Measurements from ENCODE around the gene SLC7A9. TPM values are rescaled to one million over a fixed set of nuclear protein-coding genes. Genes with fewer than 3 reads are reported as not detected.
A peak's percentile ranks its signal among the peaks of the same experiment; 100 is the strongest.

SLC7A9 gene
- polyA plus RNA-seq, 2 of the 4 experiments (the other 2 are of a cell fraction): 0.50 to 0.62 TPM

GRCh38 chr19:32814624-32815023, 54.9 kb downstream of the SLC7A9 start:
- no peaks in the 10 kb centered on the region for H3K9me3 ChIP-seq
- TF ChIP-seq SMC3 (IDR thresholded peaks at IDR 0.05) (no peak), CHD2 (IDR thresholded peaks at IDR 0.05; ENCODE audit: low read length, partially characterized antibody) (no peak), EP300 (IDR thresholded peaks at IDR 0.05) (no peak)
- FAIRE-seq: no peak
- no peaks in the 10 kb centered on the region for H3K4me1 ChIP-seq
- no peak overlapping the region for H3K4me2 ChIP-seq
- ChIA-PET CTCF (no interaction called here), POLR2A (no interaction called here)
- no peak for DNase-seq (ENCODE audit: low read depth in 1 of 2, low spot score in 1 of 2)
- 83% methylated on average over 6 of the region's 6 CpGs for WGBS (ENCODE audit: missing lambda C conversion rate)
- H3K4me3 ChIP-seq: no peak overlapping the region
- ATAC-seq: no peak
- H3K27ac ChIP-seq: no peak overlapping the region

DNA sequence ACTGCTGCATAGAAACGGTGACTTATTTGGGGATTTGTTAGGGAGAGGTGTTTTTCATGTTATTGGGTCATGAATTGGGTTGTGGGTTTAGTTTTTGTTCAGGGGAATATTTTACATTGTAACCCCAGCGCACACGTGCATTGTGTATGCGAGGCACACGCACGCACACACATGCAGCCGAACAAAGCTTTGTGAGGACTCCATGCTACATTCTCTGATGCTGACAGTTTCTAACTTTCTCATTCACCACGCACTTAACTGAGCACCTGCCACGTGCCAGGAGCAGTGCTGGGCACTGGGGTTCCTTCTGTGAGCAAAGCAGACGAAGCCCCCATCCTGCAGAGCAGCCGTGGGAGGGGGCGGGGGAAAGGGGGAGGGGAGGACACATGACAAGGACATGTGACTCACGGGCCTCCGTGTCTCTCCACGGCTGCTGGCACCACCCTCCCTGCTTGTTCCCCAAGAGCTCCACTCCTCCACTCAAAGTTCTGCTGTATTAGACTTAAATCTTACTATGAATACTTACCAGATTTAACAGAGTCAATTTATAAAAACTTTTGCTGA, 55.6 kb downstream of the SLC7A9 start:
- no peaks in the 10 kb centered on the region for H3K4me1 ChIP-seq
- H3K4me2 ChIP-seq: peak overlapping the region; percentile 43
- FAIRE-seq: peak; percentile 63
- TF ChIP-seq PBX3 (IDR thresholded peaks at IDR 0.05): no peak
- peak; percentile 46 for TF ChIP-seq USF2 (IDR thresholded peaks at IDR 0.05)
- no peak overlapping the region for H3K27ac ChIP-seq
- H3K9me3 ChIP-seq: no peaks in the 10 kb centered on the region
- 48% methylated on average over 15 of the region's 15 CpGs for WGBS (ENCODE audit: missing lambda C conversion rate)
- DNase-seq (ENCODE audit: low read depth in 1 of 2, low spot score in 1 of 2): no peak
- CTCF ChIA-PET: interaction anchor here (0.6 kb wide), 1 partner anchor 22 kb away, joined by 3 read pairs; no protein-coding TSS in a partner anchor
- no peak for ATAC-seq
- POLR2A ChIA-PET: no interaction called here
- H3K4me3 ChIP-seq: no peak overlapping the region

DNA sequence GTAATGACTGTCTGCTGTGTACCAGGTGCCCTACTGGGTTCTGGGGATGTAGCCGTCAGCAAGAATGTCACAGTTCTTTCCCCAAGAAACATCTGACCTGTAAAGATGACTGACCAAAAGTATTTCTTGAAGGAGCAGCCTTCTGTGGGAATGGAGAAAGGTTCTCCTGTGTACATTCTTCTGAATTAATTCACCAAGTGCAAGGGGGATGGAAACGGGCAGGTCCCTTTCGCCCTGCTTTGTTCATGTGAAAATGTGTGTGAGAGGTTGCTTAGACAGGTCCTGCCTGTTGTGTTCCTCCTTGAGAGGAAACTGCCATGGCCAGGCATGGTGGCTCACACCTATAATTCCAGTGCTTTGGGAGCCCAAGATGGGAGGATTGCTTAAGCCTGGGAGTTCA, 57.0 kb downstream of the SLC7A9 start:
- no peaks in the 10 kb centered on the region for H3K4me1 ChIP-seq
- H3K4me2 ChIP-seq: no peak overlapping the region
- ATAC-seq (no peak), DNase-seq (ENCODE audit: low read depth in 1 of 2, low spot score in 1 of 2) (no peak), FAIRE-seq (no peak)
- no peak overlapping the region for H3K27ac ChIP-seq
- TF ChIP-seq ATOH8 (CRISPR knock-in tag; IDR thresholded peaks at IDR 0.05; ENCODE audit: low read depth) (no peak), SREBF2 (IDR thresholded peaks at IDR 0.05) (no peak), FOXS1 (CRISPR knock-in tag; IDR thresholded peaks at IDR 0.05) (no peak)
- TF ChIP-seq, protein P1, sequence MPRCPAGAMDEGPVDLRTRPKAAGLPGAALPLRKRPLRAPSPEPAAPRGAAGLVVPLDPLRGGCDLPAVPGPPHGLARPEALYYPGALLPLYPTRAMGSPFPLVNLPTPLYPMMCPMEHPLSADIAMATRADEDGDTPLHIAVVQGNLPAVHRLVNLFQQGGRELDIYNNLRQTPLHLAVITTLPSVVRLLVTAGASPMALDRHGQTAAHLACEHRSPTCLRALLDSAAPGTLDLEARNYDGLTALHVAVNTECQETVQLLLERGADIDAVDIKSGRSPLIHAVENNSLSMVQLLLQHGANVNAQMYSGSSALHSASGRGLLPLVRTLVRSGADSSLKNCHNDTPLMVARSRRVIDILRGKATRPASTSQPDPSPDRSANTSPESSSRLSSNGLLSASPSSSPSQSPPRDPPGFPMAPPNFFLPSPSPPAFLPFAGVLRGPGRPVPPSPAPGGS (IDR thresholded peaks at IDR 0.05): no peak
- ChIA-PET POLR2A (no interaction called here), CTCF (no interaction called here)
- H3K9me3 ChIP-seq: no peaks in the 10 kb centered on the region
- no peak overlapping the region for H3K4me3 ChIP-seq
- 62% methylated on average over 3 of the region's 3 CpGs for WGBS (ENCODE audit: missing lambda C conversion rate)

GRCh38 chr19:32812036-32812435, 57.5 kb downstream of the SLC7A9 start:
- TF ChIP-seq JUN (IDR thresholded peaks at IDR 0.05): no peak
- TF ChIP-seq RAD21 (conservative IDR thresholded peaks at IDR 0.05 in 1 of 2, IDR thresholded peaks at IDR 0.05 in 1 of 2): no peak
- TF ChIP-seq FOSL2 (IDR thresholded peaks at IDR 0.05): no peak
- TF ChIP-seq FOSL2 (CRISPR knock-in tag; IDR thresholded peaks at IDR 0.05): no peak
- TF ChIP-seq HMGXB4 (CRISPR knock-in tag; IDR thresholded peaks at IDR 0.05; ENCODE audit: borderline replicate concordance): no peak
- TF ChIP-seq ZC3H11A (IDR thresholded peaks at IDR 0.05): no peak
- no peak for TF ChIP-seq ZSCAN20 (CRISPR knock-in tag; IDR thresholded peaks at IDR 0.05)
- no peak for TF ChIP-seq KDM5A (IDR thresholded peaks at IDR 0.05)
- TF ChIP-seq HOXB5 (CRISPR knock-in tag; IDR thresholded peaks at IDR 0.05): no peak
- TF ChIP-seq PHF8 (IDR thresholded peaks at IDR 0.05; ENCODE audit: borderline replicate concordance, low read depth): no peak
- TF ChIP-seq GATA3 (IDR thresholded peaks at IDR 0.05; ENCODE audit: borderline replicate concordance): no peak
- TF ChIP-seq, protein P2, sequence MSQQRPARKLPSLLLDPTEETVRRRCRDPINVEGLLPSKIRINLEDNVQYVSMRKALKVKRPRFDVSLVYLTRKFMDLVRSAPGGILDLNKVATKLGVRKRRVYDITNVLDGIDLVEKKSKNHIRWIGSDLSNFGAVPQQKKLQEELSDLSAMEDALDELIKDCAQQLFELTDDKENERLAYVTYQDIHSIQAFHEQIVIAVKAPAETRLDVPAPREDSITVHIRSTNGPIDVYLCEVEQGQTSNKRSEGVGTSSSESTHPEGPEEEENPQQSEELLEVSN (IDR thresholded peaks at IDR 0.05; ENCODE audit: borderline replicate concordance, low read depth): no peak
- FAIRE-seq (no peak), DNase-seq (ENCODE audit: low read depth in 1 of 2, low spot score in 1 of 2) (no peak), ATAC-seq (0 out of 6 replicates have a peak, but pooled peaks of 1 of the 2 experiments have one; percentile 10)
- no peaks in the 10 kb centered on the region for H3K9me3 ChIP-seq
- no peak overlapping the region for H3K27ac ChIP-seq
- H3K4me3 ChIP-seq: no peak overlapping the region
- no peaks in the 10 kb centered on the region for H3K4me1 ChIP-seq
- H3K4me2 ChIP-seq: no peak overlapping the region
- CTCF ChIA-PET: interaction anchor here (0.5 kb wide), 1 partner anchor 1524 kb away, joined by 3 read pairs; no protein-coding TSS in a partner anchor
- 66% methylated on average over 10 of the region's 10 CpGs for WGBS (ENCODE audit: missing lambda C conversion rate)
- POLR2A ChIA-PET: no interaction called here
